GM13977 (cell line): Measurements from ENCODE around the gene FOXL2NB.

Source experiments
- DNase-seq: peaks from one replicate; pipeline ENCODE4 v3.0.0; 2012; ENCODE audit warnings: low spot score
- CTCF ChIP-seq: IDR thresholded peaks from 2 replicates; pipeline ENCODE4 v1.5.1; 2012; ENCODE audit warnings: mild to moderate bottlenecking, control low read depth; ENCODE audit not compliant: insufficient read depth; ENCODE audit errors: extremely low read depth, missing control alignments
- in situ Hi-C: fragments of 300-500 bp; cut with MboI; formaldehyde crosslinking; loops from one replicate; pipeline ENCODE4 v1.12.0; 2022; ENCODE audit warnings: low sequenced_read_pairs, low pct_unique_long_range_greater_than_20kb, mixed read lengths, inconsistent platforms; ENCODE audit not compliant: unreplicated experiment

Gene FOXL2NB

GRCh38 chr3:138962854-138963560 is 16.0 kb downstream of the FOXL2NB start:
- in situ Hi-C loops, result no loop called here
- TF ChIP-seq CTCF, result no peak
- DNase-seq, result no peak

GRCh38 chr3:138964264-138964663 is 17.2 kb downstream of the FOXL2NB start:
- no peak for TF ChIP-seq CTCF
- no peak for DNase-seq
- in situ Hi-C loops, result no loop called here

- in situ Hi-C loops, result no loop called here
- no peak for DNase-seq
- no peak for TF ChIP-seq CTCF
Measured at GRCh38 chr3:138964923-138965322, 17.9 kb downstream of the FOXL2NB start.

- DNase-seq, result no peak
- TF ChIP-seq CTCF, result no peak
- in situ Hi-C loops, result no loop called here
Measured at GRCh38 chr3:138971766-138972320, 24.8 kb downstream of the FOXL2NB start.

GRCh38 chr3:138972941-138973340 is 25.9 kb downstream of the FOXL2NB start:
- in situ Hi-C loops, result no loop called here

GRCh38 chr3:138974462-138974861 is 27.4 kb downstream of the FOXL2NB start:
- TF ChIP-seq CTCF, result no peak
- no peak for DNase-seq
- in situ Hi-C loops, result no loop called here

More at GRCh38 chr3:138972941-138973340, 25.9 kb downstream of the FOXL2NB start:
- no peak for TF ChIP-seq CTCF
- DNase-seq, result no peak
